Measurements from ENCODE around the gene RPP25L. TPM values are rescaled to one million over a fixed set of nuclear protein-coding genes. Genes with fewer than 3 reads are reported as not detected.

Gene RPP25L
- total RNA-seq, 1 experiment from 2014 or later = 17.2 TPM

DNA sequence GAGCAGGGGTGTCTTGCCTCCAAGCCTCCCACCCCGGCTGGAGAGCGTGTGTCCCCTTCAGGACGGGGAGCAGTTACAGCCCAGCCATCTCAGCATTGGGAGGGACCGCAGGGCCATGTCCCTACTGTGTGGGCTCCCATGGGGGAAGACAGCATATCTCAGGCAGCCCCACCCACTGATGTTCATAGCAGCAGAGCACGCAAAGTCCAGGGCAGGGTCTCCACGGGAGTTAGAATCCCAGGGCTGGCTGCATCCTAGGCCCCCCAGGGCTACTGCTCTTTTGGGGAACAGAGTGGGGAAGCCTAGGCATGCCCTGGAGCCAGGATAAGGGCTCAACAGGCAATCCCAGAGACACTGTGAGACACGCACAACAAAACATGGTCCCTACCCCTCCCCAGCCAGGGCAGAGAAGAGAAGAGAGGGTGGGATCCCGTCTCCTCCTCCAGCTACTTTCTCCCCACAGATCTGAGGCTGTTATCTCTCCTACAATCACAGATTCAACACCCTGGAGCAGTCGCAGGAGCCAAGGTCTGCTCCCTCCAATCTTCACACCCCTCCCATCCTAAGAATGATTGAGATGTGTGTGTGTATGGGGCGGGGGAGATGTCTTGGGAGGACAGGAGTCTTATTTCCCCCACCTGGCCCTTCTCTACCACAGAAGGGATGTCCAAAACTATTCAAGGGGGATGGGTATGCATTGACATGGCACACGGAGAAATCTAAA is 25.8 kb downstream of the RPP25L start:
- Histone ChIP-seq H3K9me3 (ENCODE audit: control insufficient read depth, low read depth, low read length) (no peaks in the 10 kb centered on the region), H3K79me1 (ENCODE audit: insufficient read depth, low read depth, low read length, poor library complexity, severe bottlenecking) (no peaks in the 10 kb centered on the region), H2BK5ac (ENCODE audit: insufficient read length, low read length) (no peak overlapping the region), H2AFZ (ENCODE audit: low read length) (no peak overlapping the region), H3K9ac (ENCODE audit: extremely low read depth, insufficient read length, low read length) (no peak overlapping the region), H4K20me1 (ENCODE audit: control insufficient read depth, insufficient read depth, insufficient read length) (peaks cover 5% of the 10 kb centered on the region), H2BK120ac (ENCODE audit: low read depth, low read length, poor library complexity, severe bottlenecking) (no peak overlapping the region), H3K23me2 (ENCODE audit: insufficient read length, low read depth, low read length, poor library complexity, severe bottlenecking) (peaks cover 17% of the 10 kb centered on the region), H3K14ac (ENCODE audit: insufficient read depth, low read length) (peak overlapping the region; percentile 46; the same call in 1 of the 2 replicates), H3K79me2 (ENCODE audit: insufficient read depth, low read length) (no peaks in the 10 kb centered on the region), H2AK5ac (ENCODE audit: insufficient read length, low read length) (no peak overlapping the region), H3K4ac (ENCODE audit: low read depth, low read length) (no peak overlapping the region), H2BK15ac (ENCODE audit: low read depth, low read length) (no peak overlapping the region), H2BK12ac (ENCODE audit: insufficient read length, low read depth, low read length) (no peak overlapping the region), H4K5ac (ENCODE audit: insufficient read length, low read depth, low read length) (no peak overlapping the region), H3K18ac (ENCODE audit: insufficient read length, low read depth, low read length) (no peak overlapping the region), H3K27ac (ENCODE audit: insufficient read length, low read depth, low read length) (no peak overlapping the region), H3K27me3 (ENCODE audit: insufficient read depth, low read length) (peaks cover 64% of the 10 kb centered on the region), H2BK20ac (ENCODE audit: low read depth, low read length, poor library complexity, severe bottlenecking) (no peak overlapping the region), H3T11ph (ENCODE audit: low read length) (no peak overlapping the region), H4K8ac (replicated peaks; ENCODE audit: insufficient read length, low read depth, low read length) (no peak overlapping the region), H3K4me1 (ENCODE audit: insufficient read depth, low read length) (peaks cover 8% of the 10 kb centered on the region; the same call in 1 of the 2 replicates), H3K23ac (ENCODE audit: insufficient read length, low read depth, low read length) (no peak overlapping the region), H4K91ac (ENCODE audit: insufficient read length, low read depth, low read length) (no peak overlapping the region), H3K56ac (ENCODE audit: insufficient read length, low read depth, low read length) (no peak overlapping the region), H3K4me2 (ENCODE audit: insufficient read depth, insufficient read length, low read length) (no peak overlapping the region)
- Mint-ChIP-seq H3K4me1 (peaks cover 32 to 35% of the 10 kb centered on the region in 2 experiments), H3K27me3 (ENCODE audit: low read depth) (peaks cover 100% of the 10 kb centered on the region), H3K27ac (no peak overlapping the region), H3K36me3 (ENCODE audit: insufficient read depth in 1 of 3, low read depth in 3 of 3) (no peaks in the 10 kb centered on the region), H3K4me3 (peak overlapping the region in 1 of 2 experiments; percentile 52; a peak in 1 of 5 replicates), H3K9me3 (no peaks in the 10 kb centered on the region; a peak in 1 of 5 replicates)
- WGBS (ENCODE audit: extremely low coverage, insufficient read length, low lambda C conversion rate) = no CpG with 5 or more reads among the region's 11 CpGs
- DNase-seq = no peak
- TF ChIP-seq, protein P1, sequence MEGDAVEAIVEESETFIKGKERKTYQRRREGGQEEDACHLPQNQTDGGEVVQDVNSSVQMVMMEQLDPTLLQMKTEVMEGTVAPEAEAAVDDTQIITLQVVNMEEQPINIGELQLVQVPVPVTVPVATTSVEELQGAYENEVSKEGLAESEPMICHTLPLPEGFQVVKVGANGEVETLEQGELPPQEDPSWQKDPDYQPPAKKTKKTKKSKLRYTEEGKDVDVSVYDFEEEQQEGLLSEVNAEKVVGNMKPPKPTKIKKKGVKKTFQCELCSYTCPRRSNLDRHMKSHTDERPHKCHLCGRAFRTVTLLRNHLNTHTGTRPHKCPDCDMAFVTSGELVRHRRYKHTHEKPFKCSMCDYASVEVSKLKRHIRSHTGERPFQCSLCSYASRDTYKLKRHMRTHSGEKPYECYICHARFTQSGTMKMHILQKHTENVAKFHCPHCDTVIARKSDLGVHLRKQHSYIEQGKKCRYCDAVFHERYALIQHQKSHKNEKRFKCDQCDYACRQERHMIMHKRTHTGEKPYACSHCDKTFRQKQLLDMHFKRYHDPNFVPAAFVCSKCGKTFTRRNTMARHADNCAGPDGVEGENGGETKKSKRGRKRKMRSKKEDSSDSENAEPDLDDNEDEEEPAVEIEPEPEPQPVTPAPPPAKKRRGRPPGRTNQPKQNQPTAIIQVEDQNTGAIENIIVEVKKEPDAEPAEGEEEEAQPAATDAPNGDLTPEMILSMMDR (conservative IDR thresholded peaks at IDR 0.05) = no peak
